Stimulated activated CD4-positive, alpha-beta T cell treated with anti-CD3 and anti-CD28 coated beads, Interleukin-4, amount 100 ng/mL, for 4 hours (primary cell): ENCODE data around the gene TOPAZ1.
A peak's percentile ranks its signal among the peaks of the same experiment; 100 is the strongest.

Source experiments
- DNase-seq, 2 experiments: peaks; one replicate each; pipeline ENCODE4 v3.0.0-alpha.2; 2020

TOPAZ1 gene

GRCh38 chr3:44248152-44248551, 6.5 kb downstream of the TOPAZ1 start:
- no peak for DNase-seq

- DNase-seq, result no peak
Measured at GRCh38 chr3:44252332-44252959, 10.8 kb downstream of the TOPAZ1 start.

- DNase-seq, result no peak
Measured at GRCh38 chr3:44259404-44259803, 17.7 kb downstream of the TOPAZ1 start.

- no peak for DNase-seq
Measured at GRCh38 chr3:44264146-44264545, 22.5 kb downstream of the TOPAZ1 start.

GRCh38 chr3:44265815-44266214, 24.1 kb downstream of the TOPAZ1 start:
- no peak for DNase-seq

- DNase-seq, result no peak
Measured at GRCh38 chr3:44272191-44272590, 30.5 kb downstream of the TOPAZ1 start.

GRCh38 chr3:44277925-44278324, 36.2 kb downstream of the TOPAZ1 start:
- DNase-seq, result no peak

GRCh38 chr3:44280077-44280476, 38.4 kb downstream of the TOPAZ1 start:
- no peak for DNase-seq

GRCh38 chr3:44280631-44281030, 38.9 kb downstream of the TOPAZ1 start:
- DNase-seq, result no peak

- no peak for DNase-seq
Measured at GRCh38 chr3:44284949-44285348, 43.3 kb downstream of the TOPAZ1 start.

GRCh38 chr3:44289882-44290462, 48.3 kb downstream of the TOPAZ1 start:
- no peak for DNase-seq

- DNase-seq, result no peak
Measured at GRCh38 chr3:44292276-44292675, 50.6 kb downstream of the TOPAZ1 start.

- DNase-seq, result no peak
Measured at GRCh38 chr3:44292947-44293346, 51.3 kb downstream of the TOPAZ1 start.

GRCh38 chr3:44297255-44297654, 55.6 kb downstream of the TOPAZ1 start:
- no peak for DNase-seq

- DNase-seq, result no peak
Measured at GRCh38 chr3:44301746-44302145, 60.1 kb downstream of the TOPAZ1 start.

GRCh38 chr3:44309500-44309899, 67.8 kb downstream of the TOPAZ1 start:
- DNase-seq, result no peak

- no peak for DNase-seq
Measured at GRCh38 chr3:44318891-44319311, 77.2 kb downstream of the TOPAZ1 start.

GRCh38 chr3:44321335-44321734, 79.6 kb downstream of the TOPAZ1 start:
- DNase-seq, result no peak

GRCh38 chr3:44323341-44323955, 81.8 kb downstream of the TOPAZ1 start:
- DNase-seq, result peak; percentile 29 to 36

- DNase-seq, result no peak
Measured at GRCh38 chr3:44324584-44324983, 82.9 kb downstream of the TOPAZ1 start.

GRCh38 chr3:44326019-44326418, 84.3 kb downstream of the TOPAZ1 start:
- DNase-seq, result no peak

- DNase-seq, result no peak
Measured at GRCh38 chr3:44326515-44326914, 84.8 kb downstream of the TOPAZ1 start.

GRCh38 chr3:44329946-44330345, 88.3 kb downstream of the TOPAZ1 start:
- DNase-seq, result no peak

GRCh38 chr3:44330444-44330843, 88.8 kb downstream of the TOPAZ1 start:
- DNase-seq, result no peak

- DNase-seq, result no peak
Measured at GRCh38 chr3:44334326-44334725, 92.6 kb downstream of the TOPAZ1 start.
